Activated T-helper 1 cell treated with anti-CD3 and anti-CD28 coated beads, Interleukin-2, amount 50 U/mL, for 16 hours (primary cell): Measurements from ENCODE around the gene SARS2.
A peak's percentile ranks its signal among the peaks of the same experiment; 100 is the strongest.
"Not testable (repeated sequence)": the region's sequence is repeated elsewhere in the genome, so short reads cannot be mapped to it uniquely, and the experiment has no call there.

ENCODE experiments used
- DNase-seq, 2 donors: peaks; one replicate each; pipeline ENCODE4 v3.0.0-alpha.2; 2020; ENCODE audit warnings: low read depth in 1 of 2, low spot score in 1 of 2

Gene SARS2

GRCh38 chr19:38929929-38930775 is at the start of gene SARS2:
Gene SARS2, minus strand, starts transcription at chr19:38930763. Its CDS starts 27 bp downstream, at chr19:38930736.
- peak; percentile 81 to 91 for DNase-seq

GRCh38 chr19:38979812-38980211 is 49.2 kb upstream of the SARS2 start:
- no peak for DNase-seq

DNA sequence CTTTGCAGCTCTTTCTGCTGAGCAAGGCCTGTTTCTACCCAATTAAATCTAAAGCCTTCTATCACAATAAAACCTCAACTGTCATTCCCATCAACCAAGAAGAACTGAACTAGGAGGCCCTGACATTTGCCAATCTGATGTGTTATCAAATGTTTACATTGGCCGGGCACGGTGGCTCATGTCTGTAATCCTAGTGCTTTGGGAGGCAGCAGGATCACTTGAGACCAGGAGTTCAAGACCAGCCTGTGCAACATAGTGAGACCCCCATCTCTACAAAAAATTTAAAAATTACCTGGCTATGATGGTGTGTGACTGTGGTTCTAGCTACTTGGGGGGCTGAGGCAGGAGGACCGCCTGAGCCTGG is 47.7 kb upstream of the SARS2 start:
- no peak for DNase-seq

GRCh38 chr19:38977445-38978325 is 47.1 kb upstream of the SARS2 start:
- DNase-seq = no peak

DNA sequence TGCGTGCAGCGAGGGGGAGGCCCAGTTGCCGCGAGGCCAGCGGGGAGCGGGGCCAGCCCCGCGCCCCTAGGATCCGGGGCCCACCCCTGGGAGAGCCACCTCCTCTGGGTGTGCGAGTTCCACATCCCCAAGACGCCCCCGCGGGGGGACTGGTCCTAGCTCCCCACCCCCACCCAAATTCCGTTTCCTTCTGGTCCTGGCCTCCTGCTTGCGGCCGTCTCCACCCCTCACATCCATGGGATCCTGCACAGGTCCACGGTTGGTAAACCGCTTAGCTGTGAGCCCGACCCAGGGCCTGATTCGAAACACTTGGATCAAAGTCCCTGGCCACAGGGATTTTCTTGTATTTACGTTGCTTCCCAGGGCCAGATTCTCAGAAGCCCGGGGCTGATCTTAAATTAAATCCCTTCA is 45.3 kb upstream of the SARS2 start:
- no peak for DNase-seq

- no peak for DNase-seq
Measured at GRCh38 chr19:38975214-38975860, 44.8 kb upstream of the SARS2 start, which contains the start of gene FBXO17. Gene FBXO17, minus strand, starts transcription at chr19:38975742. Its CDS starts 25,423 bp downstream, at chr19:38950319.

- no peak for DNase-seq
Measured at GRCh38 chr19:38974624-38975213, 44.2 kb upstream of the SARS2 start.

GRCh38 chr19:38971672-38972071 is 41.1 kb upstream of the SARS2 start:
- DNase-seq = no peak

DNA sequence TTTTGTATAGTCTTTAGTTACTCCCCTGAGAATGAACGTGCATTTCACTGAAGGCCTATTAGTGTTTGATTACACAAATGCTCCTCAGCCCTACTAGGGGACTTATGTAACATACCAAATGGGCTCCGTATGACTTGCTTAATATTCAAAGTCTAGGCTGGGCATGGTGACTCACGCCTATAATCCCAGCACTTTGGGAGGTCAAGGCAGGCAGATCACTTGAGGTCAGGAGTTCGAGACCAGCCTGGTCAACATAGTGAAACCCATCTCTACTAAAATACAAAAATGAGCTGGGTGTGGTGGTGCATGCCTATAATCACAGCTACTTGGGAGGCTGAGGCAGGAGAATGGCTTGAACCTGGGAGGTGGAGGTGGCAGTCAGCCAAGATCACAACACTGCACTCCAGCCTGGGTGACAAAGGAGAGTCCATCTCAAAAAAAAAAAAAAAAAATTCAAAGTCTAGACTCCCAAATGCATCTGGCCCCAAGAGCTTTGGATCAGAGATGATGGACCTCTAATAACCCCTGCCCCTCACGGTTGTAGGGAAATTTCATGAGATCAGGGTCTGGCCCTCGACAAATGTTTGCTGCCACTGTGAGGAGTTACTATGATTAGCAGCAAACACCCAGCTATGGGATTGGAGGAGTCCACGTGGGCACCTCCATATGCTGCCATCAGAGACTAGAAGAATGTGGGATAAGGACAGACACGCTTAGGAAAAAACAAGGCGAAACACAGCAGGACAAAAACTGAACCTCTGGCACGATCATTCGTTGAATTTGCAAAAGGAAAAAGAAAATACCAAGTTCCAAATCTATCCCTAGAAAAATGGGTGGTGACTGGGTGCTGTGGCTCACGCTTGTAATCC is 40.3 kb upstream of the SARS2 start:
- DNase-seq = no peak

- DNase-seq = not testable (repeated sequence)
Measured at GRCh38 chr19:38966149-38966548, 35.6 kb upstream of the SARS2 start.

- no peak for DNase-seq
Measured at GRCh38 chr19:38964738-38965137, 34.2 kb upstream of the SARS2 start.

DNA sequence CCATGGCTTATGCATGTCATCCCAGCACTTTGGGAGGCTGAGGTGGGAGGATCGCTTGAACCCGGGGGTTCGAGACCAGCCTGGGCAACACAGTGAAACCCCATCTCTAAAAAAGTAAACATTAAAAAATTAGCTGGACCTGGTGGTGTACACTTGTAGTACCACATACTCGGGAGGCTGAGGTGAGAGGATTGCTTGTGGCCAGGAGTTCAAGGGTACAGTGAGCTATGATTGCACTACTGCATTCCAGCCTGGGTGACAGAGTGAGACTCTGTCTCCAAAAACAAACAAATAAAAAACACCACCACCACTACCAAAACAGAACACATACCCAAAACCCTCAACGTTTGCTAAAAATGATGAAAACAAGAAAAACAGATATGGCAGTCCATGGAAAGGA is 29.1 kb upstream of the SARS2 start:
- no peak for DNase-seq

DNA sequence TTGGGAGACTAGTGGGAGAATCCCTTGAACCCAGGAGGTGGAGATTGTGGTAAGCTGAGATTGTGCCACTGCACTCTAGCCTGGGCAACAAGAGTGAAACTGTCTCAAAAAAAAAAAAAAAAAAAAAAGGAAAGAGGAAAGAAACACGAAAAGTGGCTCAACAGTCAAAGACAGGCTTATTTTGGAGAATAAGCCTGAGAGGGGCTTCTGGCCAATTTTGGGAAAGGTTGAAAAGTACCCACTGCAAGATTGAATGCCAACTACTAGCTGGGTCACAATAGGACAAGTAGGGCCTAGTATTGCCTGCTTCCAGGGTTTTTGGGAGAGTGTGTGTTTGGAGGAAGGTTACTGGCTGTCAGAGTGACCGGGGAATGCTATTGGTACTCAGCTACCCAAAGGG is 27.7 kb upstream of the SARS2 start:
- no peak for DNase-seq

DNA sequence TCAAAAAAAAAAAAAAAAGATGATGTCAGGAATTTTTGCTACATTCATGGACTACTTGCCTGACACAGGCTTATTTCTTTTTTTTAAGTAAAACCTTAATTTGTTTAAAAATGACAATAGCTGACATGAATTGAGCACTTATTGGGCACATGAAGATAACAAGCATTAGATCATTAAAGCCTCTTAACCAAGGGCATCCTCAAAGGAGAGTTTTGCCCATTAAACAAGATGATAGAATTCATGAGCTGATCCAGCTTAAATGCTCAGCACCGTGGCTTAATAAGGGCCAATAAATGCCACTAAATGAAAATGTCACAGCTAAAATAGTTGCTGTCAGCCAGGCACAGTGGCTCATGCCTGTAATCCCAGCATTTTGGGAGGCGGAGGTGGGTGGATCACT is 25.7 kb upstream of the SARS2 start:
- DNase-seq = no peak

GRCh38 chr19:38953677-38954076 is 23.1 kb upstream of the SARS2 start:
- no peak for DNase-seq

- no peak for DNase-seq
Measured at GRCh38 chr19:38952395-38953165, 22.0 kb upstream of the SARS2 start.

DNA sequence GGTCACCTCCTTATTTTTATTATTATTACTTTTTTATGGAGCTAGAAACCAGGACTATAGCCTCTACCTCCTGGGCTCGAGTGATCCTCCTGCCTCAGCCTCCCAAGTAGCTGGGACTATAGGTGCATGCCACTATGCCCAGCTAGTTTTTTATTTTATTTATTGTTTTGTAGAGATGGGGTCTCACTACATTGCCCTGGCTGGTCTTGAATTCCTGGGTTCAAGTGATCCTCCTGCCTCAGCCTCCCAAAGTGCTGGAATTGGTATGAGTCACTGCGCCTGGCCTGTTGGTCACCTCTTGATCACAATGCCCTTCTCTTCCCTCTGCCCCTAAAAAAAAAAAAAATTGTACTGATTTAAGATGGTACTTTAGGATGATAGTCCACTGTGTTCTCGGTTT is 20.6 kb upstream of the SARS2 start:
- no peak for DNase-seq

- DNase-seq = peak; percentile 41 to 68
Measured at GRCh38 chr19:38949580-38950367, 19.2 kb upstream of the SARS2 start.
